ENCODE measurements around the gene SCYL3.
"Not testable (repeated sequence)": the region's sequence is repeated elsewhere in the genome, so short reads cannot be mapped to it uniquely, and the experiment has no call there.

Gene SCYL3

DNA sequence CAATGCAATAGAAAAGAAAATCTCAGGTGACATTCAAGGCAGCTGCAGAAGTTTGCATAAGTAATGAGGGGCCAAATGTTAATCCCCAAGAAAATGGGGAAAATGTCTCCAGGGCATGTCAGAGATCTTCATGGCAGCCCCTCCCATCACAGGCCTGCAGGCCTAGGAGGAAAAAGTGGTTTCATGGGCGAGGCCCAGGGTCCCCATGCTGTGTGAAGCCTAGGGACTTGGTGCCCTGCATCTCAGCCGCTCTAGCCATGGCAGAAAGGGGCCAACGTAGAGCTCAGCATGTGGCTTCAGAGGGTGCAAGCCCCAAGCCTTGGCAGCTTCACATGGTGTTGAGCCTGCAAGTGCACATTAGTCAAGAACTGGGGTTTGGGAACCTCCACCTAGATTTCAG lies 21.7 kb downstream of the SCYL3 start:
- DNase-seq (ENCODE audit: low spot score), result not testable (repeated sequence)

DNA sequence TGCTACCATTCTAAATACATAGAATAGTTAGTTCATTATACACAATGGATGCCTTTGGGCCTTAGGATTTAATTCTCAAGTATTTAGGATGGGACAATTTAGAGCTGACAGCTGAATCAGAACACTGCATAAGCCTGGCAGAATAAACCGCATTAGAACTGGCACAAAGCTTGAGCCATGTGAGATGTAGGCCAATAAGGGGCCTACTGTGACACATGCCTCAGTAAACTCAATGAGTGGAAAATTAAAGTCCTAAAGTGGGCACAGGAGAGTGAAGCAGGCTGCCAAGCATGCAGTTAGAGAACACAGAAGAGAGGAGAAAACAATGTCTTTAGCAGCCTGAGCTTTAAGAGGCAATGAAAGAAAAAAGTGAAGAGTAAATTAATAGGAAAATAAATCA lies 24.3 kb downstream of the SCYL3 start:
- no peak for DNase-seq (ENCODE audit: low spot score)

DNA sequence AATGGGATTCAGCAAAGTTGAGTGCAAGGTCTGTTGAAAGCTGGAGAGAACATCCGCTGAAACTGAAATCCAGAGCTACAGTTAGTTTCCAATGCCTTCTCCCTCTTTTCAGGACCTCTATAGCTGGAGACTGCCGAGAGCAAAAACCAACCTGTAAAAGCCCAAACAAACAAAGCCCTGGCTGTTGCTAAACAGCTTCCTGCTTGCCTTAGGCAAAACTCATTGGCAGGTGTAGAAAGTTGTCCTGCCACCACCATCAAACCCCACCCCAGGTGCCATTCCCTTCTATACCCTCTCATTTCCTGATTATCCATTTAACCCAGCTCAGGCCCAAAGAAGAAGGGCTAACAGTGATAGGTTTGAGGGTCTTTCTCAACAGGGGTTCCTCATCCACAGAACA lies 24.7 kb downstream of the SCYL3 start:
- no peak for DNase-seq (ENCODE audit: low spot score)

DNA sequence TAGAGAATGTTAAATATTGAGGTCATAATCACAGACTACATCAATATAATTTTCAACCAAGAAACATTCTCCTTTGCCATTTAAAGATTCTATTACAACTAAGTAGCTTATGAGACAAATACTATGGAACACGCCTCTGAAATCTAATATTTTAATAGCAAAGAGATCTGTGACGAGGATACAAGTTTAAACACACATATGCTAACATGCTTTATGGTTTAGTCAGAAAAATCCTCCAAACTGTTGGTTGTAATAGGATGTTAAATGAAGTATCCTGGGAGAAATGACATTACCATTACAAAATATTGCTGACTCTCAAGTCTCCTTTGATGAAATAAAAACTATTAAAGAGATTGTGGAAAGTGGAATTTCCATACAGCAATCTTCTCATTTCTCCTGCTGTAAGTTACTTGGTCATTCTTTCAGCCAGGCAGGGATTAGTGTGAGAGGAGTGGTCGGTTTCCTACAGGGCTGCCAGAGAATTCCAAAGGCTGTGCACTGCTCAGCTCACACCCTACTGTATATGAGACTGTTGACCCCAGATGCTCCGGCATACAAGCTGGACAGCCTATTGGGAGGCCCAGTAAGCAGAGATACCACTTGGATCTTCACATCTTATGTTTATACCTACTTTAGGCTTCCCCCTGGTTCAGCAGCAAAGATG lies 26.6 kb downstream of the SCYL3 start:
- DNase-seq (ENCODE audit: low spot score), result no peak

DNA sequence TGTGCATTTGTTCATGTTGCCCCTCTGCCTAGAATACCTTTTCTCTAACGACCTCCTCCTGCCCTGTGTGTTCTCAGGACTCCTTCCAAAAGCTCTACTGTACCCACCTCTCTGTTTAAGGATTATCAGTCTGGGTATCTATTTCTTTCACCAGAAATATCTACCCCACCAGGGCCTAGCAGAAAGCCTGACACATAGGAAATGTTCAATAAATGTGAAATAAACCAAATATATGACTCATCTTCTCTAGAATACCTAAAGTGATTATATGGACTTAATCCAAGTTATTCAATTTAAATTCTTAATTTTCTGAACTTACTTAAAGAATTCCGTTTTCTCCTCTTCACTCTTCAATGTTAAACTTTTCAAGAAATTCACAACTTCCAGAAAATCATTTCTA lies 27.1 kb downstream of the SCYL3 start:
- DNase-seq (ENCODE audit: low spot score), result no peak

DNA sequence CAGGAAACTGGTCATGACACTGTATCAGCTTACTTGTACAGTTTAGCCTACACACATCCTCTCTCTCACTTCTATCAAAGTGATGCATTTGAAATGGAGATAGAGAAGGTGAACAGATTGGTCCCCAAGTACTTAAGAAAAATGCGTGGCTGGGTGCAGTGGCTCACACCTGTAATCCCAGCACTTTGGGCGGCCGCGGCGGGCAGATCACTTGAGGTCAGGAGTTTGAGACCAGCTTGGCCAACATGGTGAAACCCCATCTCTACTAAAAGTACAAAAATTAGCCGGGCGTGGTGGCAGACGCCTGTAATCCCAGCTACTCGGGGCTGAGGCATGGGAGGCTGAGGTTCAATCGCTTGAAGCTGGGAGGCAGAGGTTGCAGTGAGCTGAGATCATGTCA lies 29.2 kb downstream of the SCYL3 start:
- DNase-seq (ENCODE audit: low spot score), result not testable (repeated sequence)

DNA sequence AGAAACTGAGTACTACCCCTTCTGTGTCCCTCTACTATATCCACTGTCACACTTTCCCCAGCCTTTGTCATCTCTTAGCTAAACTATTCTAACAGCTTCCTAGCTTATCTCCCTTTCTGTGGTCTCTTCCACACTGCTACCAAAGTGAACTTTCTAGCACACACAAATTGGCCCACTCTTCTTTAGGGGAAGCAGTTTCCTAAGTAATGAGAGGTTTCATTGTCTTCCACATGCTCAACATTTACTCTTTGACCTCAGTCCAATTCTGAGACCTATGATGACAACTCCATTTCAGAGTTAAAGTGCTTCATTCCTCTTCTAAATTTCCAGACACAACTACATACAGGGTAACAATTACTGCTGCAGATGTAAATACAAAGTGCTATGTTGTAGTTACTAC lies 32.9 kb downstream of the SCYL3 start:
- no peak for DNase-seq (ENCODE audit: low spot score)

DNA sequence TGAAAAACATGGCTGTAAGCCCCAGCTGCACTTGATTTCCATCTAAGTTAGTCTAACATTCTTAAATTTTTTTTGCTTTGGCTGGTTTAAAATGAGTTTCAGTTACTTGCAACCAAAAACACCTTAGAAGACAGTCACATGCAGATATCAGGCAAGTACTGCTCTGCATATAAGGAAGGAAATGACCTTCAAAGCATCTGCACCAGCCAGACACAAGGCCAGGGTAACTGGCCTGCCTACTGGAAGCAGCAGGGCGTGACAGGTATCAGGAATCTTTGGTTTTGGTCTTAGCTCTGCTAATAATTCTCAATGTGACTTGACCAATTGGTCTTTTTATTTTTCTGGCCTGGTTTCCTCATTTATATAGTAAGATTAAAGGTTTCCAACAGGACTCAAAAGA lies 33.5 kb downstream of the SCYL3 start:
- DNase-seq (ENCODE audit: low spot score), result no peak

DNA sequence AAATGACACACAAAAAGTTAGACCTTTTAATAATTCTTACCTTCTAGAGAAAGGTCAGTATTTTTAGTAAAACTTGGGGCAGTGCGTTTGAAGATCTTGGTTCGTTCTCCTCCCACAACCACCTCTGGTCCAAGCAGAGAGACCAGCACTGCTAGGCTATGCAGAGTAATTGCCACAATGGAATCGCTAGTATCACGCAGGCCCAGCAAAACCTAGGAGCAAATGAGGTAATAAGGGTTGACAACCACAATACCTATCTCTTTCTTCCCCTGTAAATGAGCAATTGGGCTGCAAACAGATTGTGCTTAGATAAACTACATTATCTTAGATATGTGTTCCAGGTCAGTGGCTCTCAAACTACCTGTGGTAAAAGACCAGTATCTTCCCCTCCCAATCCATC lies 34.7 kb downstream of the SCYL3 start:
- no peak for DNase-seq (ENCODE audit: low spot score)

DNA sequence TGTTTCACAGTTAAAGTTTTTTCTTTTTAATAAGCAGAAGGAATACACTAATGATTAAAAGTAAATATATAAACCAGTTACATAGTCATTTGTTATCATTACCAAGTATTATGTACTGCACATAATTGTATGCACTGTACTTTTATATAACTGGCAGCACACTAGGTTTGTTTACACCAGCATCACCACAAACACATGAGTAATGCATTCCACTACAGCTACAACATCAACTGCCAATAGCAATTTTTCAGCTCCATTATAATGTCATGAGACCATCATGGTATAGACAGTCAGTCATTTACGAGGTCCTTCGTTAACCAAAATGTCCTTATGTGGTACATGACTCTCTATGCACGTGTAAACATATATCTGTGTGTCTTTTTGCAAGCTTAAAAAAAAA lies 35.2 kb downstream of the SCYL3 start:
- no peak for DNase-seq (ENCODE audit: low spot score)

DNA sequence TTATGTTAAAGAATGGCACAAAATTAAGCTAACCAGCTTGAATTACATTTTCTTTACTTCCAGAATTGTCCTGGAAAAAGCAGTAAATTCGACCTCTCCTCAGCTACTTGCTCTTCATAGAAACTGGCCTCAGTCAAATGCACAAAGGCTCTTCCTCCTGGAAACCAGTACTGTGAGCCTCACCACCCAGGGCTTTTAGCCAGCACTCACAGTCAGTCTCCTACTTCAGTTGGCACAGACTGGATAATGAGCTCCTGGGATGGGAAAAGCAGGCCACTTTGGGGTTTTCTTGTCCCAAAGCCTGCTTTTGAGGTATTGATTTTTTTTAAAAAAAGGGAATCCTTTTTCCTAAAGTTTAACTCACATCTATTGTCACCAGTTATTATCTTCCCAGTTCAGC lies 40.4 kb downstream of the SCYL3 start:
- DNase-seq (ENCODE audit: low spot score), result no peak

DNA sequence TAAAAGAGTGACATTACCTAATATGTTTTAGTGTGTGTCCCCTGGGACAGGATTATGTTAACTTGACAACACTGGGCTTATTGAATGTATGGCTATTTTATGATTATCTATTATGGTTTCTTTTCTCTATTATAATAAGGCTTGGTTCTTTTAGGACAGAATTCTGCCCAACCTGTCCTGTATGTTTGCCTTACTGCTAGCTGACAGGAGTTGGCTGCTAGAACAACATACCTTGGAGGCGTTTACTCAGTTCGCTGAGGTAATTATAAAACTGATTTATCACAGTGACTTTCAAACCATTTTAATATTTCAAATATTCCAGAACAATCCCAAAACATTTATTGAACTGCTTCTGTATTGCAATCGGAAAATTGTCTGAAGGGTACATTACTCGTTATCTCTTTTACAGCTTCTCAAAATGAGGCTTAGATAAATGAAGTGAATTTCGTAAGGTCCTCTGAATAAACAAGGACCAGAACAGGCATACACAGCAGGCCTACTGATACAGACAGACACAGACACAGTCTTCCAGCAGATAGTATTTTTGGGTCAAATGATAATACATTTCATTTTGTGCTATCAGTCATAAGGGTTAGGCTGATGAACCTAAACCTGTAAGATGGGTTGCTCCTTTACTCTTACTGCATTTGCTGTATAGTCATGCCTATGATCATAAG lies 44.2 kb downstream of the SCYL3 start:
- no peak for DNase-seq (ENCODE audit: low spot score)

DNA sequence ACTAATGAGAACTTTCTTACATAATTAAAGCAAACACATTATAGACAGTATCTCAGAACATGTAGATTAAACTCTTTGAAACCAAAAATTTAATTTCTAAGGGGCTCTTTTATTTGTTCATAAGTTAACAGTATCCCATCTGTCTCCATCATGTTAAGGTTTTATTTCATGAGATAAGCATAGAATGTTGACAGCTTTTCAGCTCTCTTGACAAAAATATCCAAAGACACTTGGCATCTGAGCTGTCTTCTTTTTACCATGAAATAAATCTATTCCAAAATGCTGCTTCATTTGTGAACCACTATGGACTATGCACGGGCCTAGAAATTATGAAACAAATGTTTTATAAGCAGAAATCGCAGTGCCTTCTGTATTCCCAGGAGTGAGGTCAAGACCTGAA lies 45.2 kb downstream of the SCYL3 start:
- DNase-seq (ENCODE audit: low spot score), result no peak

DNA sequence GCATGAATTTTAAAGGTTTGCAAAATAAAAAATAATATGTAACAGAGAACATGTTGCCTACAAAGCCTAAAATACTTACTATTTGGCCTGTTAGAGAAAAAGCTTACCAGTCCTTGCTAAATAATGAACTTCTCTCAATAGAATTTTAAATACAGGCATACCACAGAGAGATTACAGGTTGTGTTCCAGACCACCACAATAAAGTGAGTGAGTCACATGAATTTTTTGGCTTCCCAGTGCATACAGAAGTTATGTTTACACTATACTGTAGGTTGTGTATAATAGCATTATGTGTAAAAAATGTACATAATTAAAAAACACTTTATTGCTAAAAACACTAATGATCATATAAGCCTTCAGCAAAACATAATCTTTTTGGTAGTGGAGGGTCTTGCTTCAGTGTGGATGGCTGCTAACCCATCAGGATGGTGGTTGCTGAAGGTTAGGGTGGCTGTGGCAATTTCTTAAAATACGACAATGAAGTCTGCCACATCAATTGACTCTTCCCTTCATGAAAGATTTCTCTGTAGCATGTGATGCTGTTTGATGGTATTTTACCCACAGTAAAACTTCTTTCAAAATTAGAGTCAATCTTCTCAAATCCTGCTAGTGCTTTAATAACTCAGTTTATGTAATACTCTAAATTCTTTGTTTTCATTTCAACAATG lies 48.6 kb downstream of the SCYL3 start:
- no peak for DNase-seq (ENCODE audit: low spot score)

DNA sequence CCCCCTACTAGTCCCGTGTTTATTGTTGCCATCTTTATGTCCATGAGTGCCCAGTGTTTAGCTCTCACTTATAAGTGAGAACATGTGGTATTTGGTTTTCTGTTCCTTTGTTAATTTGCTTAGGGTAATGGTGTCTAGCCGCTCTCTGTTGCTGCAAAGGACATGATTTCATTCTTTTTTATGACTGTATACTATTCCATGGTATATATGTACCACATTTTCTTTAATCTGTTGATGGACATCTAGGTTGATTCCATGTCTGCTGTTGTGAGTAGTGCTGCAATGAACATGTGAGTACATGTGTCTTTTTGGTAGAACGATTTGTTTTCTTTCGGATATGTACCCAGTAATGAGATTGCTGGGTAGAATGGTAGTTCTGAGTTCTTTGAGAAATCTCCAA lies 54.8 kb downstream of the SCYL3 start:
- no peak for DNase-seq (ENCODE audit: low spot score)

DNA sequence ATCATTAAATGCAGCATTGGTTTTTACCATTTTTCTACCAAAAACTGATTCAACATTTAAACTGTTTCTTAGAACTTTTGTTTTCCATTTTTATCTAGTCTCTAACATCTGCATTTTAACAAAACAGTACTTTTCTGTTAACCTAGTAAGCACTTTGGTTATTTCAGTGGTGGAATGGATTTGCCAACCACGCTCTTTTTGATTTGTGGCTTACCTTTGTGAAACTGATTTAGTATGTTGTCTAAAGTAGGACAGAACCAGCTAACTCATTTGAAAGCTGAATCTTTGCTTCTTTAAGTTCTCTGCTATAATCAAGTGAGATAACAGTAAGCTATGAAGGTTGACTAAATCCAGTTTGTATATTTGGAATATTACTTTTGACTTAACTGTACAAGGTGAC lies 57.5 kb downstream of the SCYL3 start:
- no peak for DNase-seq (ENCODE audit: low spot score)

DNA sequence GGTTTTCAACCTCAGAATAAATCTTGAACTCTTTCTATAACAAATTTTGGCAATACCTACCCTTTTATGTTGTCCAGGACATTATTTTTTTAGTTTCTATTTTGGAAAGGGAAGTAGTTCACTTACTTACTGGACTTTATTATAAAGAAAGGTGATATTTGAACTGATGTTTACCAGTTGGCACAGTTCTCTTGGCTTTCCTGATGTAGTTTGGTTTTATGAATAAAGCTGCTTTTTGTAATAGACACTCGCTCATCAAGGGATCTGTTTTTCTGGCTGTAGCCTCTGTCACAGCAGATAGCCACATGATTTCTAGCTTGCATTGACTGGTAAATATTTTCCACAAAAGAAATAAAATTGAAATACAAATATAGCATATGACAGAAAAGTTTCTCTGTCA lies 58.0 kb downstream of the SCYL3 start:
- no peak for DNase-seq (ENCODE audit: low spot score)

DNA sequence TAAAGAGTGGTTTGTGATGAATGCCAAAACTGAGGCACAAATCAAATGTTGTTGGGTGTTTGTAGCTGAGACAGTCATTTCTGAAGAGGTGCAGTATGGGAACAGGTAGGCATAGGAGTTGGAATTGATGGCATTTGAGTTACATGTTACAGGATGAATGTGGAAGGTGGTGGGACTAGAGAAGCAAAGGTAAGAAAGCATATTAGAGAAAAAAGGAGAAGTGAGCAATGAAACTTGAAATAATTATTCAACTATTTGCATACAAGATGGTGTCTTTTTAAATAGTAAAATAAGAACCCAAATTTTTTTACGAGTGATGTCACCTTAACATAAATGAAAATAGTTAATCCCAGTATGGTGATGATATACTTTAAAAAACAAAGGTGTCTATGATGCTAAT lies 58.8 kb downstream of the SCYL3 start:
- no peak for DNase-seq (ENCODE audit: low spot score)

DNA sequence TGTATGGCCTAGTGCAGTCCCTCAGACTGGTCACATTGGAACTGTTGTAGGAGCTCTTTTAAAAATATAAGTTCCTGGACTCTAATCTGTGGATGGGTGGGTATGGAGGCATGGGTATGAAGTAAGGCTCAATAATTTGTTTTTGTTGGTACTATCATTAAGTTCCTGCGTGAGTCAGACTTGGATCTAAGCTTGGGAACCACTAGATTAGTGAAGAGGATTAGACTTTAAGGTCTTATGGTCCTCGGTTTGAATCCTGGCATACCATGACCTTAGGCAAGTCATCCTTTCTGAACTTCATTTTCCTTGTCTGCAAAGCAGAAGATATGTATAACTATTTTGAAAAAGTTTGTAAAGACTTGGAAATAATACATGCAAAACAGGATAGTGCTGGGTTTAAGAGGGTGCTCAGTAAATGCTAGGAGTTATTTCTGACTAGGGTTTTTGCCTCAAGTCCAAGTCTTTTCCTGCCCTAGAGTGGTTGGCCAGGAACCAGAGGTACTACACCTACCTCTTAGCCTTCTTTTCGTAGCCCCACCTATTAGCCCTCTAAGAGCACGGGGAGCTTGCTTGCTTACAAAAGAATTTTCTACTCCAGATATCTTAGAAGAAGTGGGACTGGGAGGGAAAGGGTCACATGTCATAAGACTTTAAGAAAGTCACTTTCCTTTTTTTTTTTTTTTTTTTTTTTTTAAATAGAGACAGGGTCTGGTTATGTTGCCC lies 60.4 kb downstream of the SCYL3 start:
- DNase-seq (ENCODE audit: low spot score), result no peak

DNA sequence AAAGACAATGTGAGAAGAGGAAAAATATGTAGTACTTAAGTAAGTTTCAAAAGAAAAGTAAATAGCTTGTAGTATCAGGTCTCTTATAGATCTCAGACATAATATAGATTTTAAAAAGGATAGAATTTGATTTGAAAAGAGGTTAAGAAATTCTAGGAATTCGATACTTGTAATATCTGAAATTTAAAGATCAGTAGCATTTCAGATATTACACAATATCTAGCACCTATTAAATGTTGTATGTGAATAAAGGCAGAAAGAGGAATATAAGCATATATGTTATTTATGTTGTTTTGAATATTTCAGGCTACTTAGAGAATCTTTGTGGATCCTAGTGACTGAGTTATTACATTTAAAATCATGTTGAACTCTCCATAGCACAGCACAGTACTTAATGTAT lies 64.0 kb downstream of the SCYL3 start:
- DNase-seq (ENCODE audit: low spot score), result no peak

DNA sequence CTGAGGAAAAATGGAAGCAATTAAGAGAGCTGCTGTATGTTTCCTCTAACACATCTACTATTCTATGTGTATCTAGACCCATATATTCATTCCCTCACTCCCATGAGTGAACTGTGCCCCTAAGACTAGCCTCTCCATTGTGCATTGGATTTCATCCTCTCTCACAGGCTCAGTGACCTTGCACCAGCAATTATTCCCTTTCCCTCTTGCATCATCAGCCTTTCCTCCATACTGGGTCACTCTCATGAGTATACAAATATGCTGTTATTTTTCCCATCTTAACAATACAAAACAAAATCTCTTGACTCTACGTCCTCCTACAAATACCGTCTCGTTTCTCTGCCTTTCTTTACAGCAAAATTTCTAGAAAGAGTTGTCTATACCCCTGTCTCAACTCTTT lies 69.5 kb downstream of the SCYL3 start:
- no peak for DNase-seq (ENCODE audit: low spot score)

DNA sequence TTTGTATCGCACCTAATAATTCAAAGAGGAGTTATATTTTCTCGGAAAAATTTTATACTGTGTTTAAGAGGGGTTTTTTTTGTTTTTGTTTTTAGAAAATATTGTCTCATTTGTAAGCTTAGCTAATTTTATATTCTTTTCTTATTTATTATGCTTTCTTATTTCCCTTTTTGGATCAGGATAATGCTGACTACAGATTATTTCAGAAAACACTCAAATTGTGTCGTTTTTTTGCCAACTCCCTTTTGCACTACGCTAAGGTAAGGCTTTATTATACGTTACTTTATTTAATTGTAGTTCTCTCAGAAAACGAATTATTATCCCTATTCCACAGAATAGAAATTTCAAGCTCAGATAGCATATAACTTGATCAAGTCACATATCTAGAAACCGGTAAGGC lies 72.2 kb downstream of the SCYL3 start:
- DNase-seq (ENCODE audit: low spot score), result no peak

DNA sequence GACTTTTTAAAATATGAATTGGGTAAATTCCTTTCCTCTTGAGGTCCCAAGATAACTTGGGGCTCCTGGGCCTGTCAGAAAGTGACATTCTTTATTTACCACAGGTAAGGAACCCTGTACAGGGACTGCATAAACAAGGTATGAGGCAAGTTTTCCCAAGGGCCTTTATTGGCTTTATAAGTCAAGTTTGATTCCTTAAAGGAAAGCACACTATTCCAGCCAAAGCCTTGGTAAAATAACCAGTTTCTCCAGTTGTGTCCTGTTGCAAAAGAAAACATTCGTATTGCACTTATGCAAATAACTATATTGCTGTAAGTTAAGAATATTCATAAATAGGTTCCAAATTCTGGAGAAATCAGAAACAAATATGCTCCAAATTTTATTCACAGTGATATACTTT lies 77.1 kb downstream of the SCYL3 start:
- DNase-seq (ENCODE audit: low spot score), result no peak

Measured in germinal center (tissue), 1 donor.